BE2C (cell line): ENCODE data around the gene TRMT61A.
A peak's percentile ranks its signal among the peaks of the same experiment; 100 is the strongest.

Experiments
- DNase-seq: peaks from one replicate; pipeline ENCODE4 v3.0.0-alpha.2; 2020
- H3K27me3 ChIP-seq: fragments of 250-450 bp; sonication (Bioruptor Pico); 2 replicates; pipeline ENCODE4 v1.5.1; 2020; ENCODE audit warnings: mild to moderate bottlenecking
- H3K36me3 ChIP-seq: fragments of 250-450 bp; sonication (Bioruptor Pico); 2 replicates; pipeline ENCODE4 v1.5.1; 2020; ENCODE audit warnings: mild to moderate bottlenecking
- H3K4me1 ChIP-seq: fragments of 250-450 bp; sonication (Bioruptor Pico); 2 replicates; pipeline ENCODE4 v1.5.1; 2020
- H3K4me3 ChIP-seq: 2 replicates; pipeline ENCODE4 v1.5.1; 2011; ENCODE audit warnings: low read depth, low read length
- H3K9me3 ChIP-seq: fragments of 250-450 bp; sonication (Bioruptor Pico); 2 replicates; pipeline ENCODE4 v1.5.1; 2020
- CTCF ChIP-seq: IDR thresholded peaks from 2 replicates; pipeline ENCODE4 v1.5.1; 2012; ENCODE audit warnings: mild to moderate bottlenecking, low read depth, low read length

Gene TRMT61A

GRCh38 chr14:103518422-103519042 lies 10.5 kb upstream of the TRMT61A start:
- Histone ChIP-seq H3K9me3 (no peaks in the 10 kb centered on the region), H3K27me3 (peaks cover 10% of the 10 kb centered on the region), H3K4me1 (peaks cover 28% of the 10 kb centered on the region), H3K4me3 (no peak overlapping the region), H3K36me3 (peaks cover 26% of the 10 kb centered on the region)
- peak; percentile 89 for TF ChIP-seq CTCF
- peak; percentile 83 for DNase-seq

GRCh38 chr14:103519043-103519836 lies 9.8 kb upstream of the TRMT61A start:
- TF ChIP-seq CTCF = no peak
- Histone ChIP-seq H3K27me3 (peaks cover 10% of the 10 kb centered on the region), H3K4me3 (no peak overlapping the region), H3K4me1 (peaks cover 28% of the 10 kb centered on the region), H3K9me3 (no peaks in the 10 kb centered on the region), H3K36me3 (peaks cover 26% of the 10 kb centered on the region)
- no peak for DNase-seq

GRCh38 chr14:103519837-103520212 lies 9.2 kb upstream of the TRMT61A start:
- no peak for DNase-seq
- TF ChIP-seq CTCF = no peak
- H3K4me3 ChIP-seq = no peak overlapping the region
- H3K9me3 ChIP-seq = no peaks in the 10 kb centered on the region
- H3K27me3 ChIP-seq = peaks cover 10% of the 10 kb centered on the region
- peaks cover 28% of the 10 kb centered on the region for H3K4me1 ChIP-seq
- peaks cover 26% of the 10 kb centered on the region for H3K36me3 ChIP-seq

- Histone ChIP-seq H3K36me3 (peaks cover 26% of the 10 kb centered on the region), H3K9me3 (no peaks in the 10 kb centered on the region), H3K4me1 (peaks cover 28% of the 10 kb centered on the region), H3K4me3 (peak overlapping the region; percentile 78; the same call in 1 of the 2 replicates), H3K27me3 (peaks cover 10% of the 10 kb centered on the region)
- TF ChIP-seq CTCF = no peak
- DNase-seq = no peak
Measured at GRCh38 chr14:103520269-103520656, 8.7 kb upstream of the TRMT61A start.

- peaks cover 26% of the 10 kb centered on the region for H3K36me3 ChIP-seq
- H3K27me3 ChIP-seq = peaks cover 10% of the 10 kb centered on the region
- TF ChIP-seq CTCF = peak; percentile 57
- peak; percentile 92 for DNase-seq
- peak overlapping the region; percentile 78 for H3K4me3 ChIP-seq
- no peaks in the 10 kb centered on the region for H3K9me3 ChIP-seq
- H3K4me1 ChIP-seq = peaks cover 28% of the 10 kb centered on the region
Measured at GRCh38 chr14:103520657-103521437, 8.1 kb upstream of the TRMT61A start.
